ENCODE results near the gene HMGB1.

GRCh38 chr13:30493658-30494381 is 28.1 kb upstream of the HMGB1 start:
- TF ChIP-seq CTCF (conservative IDR thresholded peaks at IDR 0.05; ENCODE audit: low read length) (no peak), EZH2phosphoT487 (IDR thresholded peaks at IDR 0.05; ENCODE audit: borderline replicate concordance) (no peak)
